HG03558 (cell line): Measurements from ENCODE around the gene HHEX.

Source experiments
- ATAC-seq: cut with Tn5 transposase; IDR thresholded peaks from one replicate; pipeline ENCODE4 v1.9.1; 2021; ENCODE audit warnings: moderate number of reproducible peaks; ENCODE audit not compliant: unreplicated experiment; ENCODE audit errors: extremely low read depth

The HHEX gene

DNA sequence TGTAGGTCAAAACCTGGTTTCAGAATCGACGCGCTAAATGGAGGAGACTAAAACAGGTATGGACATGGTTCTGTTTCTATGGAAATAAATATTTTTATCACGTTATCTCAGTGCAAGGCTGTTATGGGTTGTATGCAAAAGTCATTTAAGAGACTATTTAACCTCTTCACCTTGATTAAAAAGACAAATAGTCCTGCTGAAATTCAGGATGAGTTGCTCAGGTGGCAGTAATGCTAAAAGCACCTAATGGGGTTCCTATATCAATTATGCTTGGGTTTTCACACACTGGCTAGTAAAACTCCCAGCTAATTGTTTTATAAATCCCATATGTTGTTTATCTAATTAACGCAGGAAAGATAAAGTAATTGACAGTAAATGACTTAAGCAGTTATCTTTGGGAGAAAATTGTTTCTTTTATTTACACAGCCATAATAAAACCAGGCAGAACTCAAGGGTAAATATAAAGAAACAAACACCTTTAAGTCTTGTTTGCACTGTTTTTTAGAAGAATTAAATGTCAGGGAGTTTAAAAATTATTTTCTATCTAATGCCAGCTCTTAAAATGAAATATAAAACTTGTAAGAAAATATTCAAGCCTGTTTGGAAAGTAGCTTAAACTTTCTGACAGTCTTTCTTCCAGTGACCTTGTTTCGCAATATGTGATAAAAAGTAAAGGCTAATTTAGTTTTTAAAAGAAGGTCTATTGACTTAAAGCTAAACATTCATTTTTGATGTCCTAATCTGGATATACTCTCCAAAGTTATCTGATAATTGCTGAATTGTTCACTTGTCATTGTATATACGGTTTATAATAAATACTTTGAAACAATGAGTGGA, 3.2 kb downstream of the HHEX start:
- no peak for ATAC-seq

DNA sequence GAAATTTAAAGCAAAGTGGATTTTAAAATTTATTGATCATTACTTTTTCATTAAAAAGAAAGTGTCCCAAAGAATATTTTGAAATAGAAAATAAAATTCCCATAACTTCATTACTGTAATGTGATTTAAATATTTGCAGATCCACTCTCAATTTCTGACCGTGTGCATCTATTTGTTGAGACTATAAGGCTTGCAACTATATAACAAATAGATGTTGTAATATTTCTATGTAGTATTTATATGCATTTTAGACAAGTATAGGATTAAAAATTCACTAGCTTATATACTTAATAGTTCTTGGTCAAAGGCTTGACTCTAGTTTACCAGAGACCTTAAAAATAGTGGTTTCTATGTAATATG, 3.8 kb downstream of the HHEX start:
- no peak for ATAC-seq

DNA sequence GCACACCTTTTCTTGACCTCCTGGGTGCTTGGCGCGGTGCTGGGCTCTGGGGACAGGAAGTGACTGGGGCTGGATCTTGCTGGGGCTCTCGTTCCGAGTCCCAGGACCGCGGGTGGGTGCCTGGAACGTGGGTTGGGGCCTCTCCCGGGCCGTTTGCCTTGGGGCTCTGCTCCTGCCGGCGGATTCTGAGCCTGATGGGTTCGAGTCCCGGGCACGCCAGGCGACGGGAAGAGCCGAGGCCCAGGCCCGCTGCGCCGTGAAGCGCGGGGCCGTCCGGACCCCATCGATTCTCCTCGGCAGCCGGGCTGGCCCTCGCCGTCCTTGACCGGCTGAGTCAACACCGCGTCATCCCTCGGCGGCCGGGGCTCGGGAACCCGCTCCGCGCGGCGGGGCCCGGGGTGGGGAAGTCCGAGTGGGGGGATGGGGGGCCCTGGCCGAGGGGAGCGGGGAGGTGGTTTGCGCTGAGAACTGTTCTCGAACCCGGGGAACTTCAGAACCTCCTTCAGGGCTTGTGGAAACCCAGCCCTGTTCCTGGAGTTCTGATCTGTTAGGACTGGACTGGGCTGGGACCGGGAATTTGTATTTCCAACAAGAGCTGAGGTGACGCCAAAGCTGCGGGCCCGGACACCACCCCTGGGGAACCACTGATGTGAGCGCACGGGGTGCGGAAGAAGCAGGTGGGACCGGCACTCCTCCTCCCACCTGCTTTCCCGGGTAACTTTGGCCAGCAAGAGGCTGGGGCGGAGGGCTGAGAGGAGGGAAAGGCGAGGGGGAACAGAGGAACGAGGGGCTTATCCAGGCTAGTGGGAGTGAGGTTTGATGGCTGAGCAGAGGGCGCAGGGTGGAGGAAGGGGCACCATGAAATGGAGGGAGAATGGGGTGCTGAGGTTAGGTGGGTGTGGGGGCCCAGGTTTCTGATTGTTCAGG, 6.2 kb downstream of the HHEX start:
- ATAC-seq = no peak

DNA sequence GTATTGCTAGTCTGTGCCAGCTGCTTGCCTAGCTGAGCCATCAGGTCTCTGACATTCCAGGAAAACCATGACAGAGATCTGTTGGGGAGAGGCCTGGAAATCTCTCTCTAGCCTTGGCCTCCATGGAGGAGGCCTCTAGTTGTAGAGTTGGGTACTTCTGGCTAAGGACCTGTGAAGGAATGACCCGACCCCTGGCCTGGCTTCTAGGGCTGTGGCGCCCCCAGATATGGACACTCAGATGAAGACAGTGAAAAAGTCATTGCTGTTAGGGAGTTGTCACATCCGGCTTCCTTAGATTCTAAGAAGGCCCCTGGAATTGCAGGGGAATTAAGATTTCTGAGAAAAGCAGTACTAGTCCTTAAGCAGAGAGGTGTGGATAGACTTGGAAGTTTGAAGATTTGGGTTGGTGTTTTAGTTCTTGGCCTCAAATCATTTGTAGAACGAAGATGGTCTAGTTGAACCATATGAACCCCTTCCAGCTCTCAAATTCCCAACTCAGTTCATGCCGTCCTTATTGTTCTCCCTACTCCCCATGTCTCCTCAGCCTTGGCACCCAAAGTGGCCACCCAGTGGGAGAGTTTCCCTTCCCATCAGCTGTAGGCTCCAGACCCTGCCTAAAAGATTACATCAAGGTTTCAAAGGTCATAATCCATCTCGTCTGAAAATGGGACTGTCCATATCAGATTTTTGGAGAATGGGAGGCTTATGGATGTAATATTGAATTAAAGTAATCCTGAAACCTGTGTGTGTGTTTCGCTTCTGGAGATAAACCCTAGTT, 7.0 kb downstream of the HHEX start:
- ATAC-seq = no peak

DNA sequence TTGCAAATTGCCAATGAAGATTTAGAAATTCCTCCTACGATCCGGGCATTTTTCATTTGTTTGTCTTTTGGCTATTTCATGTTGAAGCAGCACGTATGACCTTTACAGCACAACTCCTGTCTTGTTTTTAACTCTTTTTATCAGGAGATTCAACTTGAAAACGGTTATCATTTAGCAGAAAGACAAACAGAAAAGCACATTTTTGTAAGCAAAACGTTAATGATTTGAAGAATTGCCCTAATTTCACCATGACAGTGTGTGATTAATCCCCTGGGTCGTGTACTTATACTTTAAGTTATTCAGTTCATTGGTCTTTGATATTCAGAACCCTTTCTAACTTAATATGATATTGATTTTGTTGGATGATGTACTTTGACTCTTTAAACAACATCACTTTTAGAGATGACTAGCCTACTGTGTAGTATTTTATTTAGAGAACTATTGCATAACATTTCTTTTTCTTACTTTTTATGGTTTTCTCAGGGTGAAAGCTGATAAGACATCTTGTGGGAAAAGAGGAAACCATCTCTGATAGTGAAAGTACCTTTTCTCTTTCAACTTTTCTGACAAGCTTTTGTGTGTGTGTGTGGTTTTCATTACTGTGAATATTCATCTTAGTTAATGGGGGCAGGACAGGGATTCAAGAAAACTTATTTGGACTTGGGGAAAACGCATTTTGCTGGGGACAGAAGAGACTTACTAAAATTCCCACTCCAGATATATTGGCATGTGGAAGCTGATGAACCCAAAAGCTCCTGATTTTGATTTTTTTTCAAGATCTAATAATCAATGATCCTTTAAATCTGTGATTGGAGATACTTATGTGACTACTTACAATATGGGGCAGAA, 8.1 kb downstream of the HHEX start:
- ATAC-seq = no peak

DNA sequence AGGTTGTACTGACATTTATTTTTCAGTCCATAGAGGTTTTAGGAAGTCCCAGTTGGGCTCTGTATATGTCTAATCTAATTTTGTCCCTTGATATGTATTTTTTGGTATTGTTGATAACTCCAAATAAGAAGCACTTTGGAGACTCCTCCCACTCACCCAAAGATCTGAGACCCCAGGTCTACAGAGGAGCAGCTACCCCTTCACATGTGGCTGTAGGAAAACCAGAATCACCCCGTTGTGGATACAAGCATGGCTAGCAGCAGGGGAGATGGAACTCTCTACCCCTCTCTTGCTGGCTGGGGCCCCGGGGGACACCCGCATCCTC, 9.4 kb downstream of the HHEX start:
- no peak for ATAC-seq

DNA sequence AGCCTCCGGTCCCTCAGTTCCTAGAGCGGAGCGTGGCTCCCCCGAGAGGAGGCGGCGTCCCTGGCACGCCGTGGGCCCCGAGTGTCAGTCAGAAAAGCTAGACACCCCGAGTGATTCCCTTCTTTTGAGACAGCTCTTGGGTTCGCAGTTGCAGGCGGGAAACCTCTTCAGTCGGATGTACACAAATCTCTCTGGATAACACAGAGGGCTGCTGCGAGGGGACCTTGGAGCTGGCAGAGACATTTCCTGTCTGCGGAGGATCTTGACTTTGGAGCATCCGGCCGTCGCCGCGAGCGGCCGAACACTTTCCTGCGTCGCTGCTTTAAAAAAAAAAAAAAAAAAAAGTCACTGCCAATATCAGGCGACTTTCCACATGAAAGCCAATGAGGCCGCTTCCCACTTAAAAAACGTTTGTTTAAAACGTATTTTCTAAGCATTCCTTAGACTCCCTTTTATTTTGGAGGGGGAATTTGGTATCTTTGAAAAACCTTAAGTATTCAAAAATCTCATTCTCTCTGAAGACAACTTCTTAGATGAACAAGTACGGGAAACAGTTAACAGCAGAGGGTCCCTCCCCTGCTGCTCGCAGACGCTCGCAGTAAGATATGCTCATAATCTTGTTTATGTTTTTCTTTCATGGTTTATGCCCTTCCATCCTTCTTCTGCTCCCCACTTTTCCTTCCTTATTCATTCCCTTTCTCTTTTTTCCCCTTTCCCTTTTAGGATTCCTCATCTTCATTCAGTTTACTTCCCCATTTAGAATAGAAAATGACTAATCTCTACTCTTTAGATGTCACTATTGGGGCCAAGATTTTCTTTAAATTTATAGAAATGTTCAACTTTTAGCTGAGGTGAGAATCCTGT, 10.0 kb downstream of the HHEX start:
- ATAC-seq = no peak

DNA sequence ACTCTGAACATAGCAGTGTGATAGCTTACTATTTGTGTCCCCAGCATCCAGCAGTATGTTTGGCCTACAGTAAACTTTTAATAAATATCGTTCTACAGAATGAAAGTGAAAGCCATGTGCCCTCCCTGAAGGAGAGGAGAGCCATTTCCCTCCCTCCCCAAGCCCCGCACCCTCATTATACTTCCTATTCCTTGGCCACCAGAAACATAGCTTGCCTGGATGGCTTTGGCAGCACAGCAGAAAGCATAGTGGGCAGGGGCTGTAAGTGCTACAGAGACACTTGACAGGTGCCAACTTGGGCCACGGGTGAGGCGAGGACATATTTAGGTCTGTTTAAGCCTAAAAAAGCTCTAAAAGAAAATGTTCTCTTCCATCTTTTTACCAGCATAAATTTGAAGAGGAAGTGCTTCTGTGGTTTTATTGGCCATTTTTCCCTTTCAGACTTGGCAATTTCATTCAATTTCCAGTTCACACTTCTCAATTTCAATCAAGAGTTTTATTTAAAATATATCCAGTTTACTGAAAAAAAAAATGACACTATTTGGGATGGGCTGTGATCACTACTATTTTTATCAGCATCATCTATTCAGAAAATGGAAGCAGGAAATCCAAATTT, 12.7 kb downstream of the HHEX start:
- no peak for ATAC-seq

DNA sequence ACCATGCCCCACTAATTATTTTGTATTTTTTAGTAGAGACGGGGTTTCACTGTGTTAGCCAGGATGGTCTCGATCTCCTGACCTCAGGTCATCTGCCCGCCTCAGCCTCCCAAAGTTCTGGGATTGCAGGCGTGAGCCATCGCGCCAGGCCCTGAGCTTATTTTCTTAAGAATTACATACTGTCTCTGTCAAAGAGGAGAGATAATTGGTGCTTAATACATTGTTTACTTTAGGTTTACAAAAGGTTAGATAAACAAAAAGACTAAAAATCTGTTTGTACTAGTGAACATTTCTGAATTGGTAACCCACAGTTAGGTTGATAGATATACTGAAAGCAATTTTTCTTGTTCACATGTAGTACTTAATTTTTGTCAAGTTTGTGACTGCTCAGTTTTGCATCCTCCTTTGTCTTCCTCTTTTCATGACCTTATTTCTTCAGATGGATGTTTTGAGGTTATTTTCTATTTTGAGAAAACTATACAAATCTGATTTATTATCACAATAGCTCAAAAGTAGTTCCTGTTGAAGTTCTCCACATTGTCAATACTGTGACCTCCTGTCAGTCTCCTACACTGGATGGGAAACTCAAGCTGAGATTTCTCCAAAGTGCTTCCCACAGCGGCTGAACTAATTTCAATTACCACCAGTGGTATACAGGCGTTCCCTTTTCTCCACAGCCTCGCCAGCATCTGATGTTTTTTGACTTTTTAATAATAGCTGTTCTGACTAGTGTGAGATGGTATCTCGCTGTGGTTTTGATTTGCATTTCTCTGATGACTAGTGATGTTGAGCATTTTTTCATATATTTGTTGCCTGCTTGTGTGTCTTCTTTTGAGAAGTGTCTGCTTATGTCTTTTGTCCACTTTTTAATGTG, 22.5 kb downstream of the HHEX start:
- no peak for ATAC-seq

DNA sequence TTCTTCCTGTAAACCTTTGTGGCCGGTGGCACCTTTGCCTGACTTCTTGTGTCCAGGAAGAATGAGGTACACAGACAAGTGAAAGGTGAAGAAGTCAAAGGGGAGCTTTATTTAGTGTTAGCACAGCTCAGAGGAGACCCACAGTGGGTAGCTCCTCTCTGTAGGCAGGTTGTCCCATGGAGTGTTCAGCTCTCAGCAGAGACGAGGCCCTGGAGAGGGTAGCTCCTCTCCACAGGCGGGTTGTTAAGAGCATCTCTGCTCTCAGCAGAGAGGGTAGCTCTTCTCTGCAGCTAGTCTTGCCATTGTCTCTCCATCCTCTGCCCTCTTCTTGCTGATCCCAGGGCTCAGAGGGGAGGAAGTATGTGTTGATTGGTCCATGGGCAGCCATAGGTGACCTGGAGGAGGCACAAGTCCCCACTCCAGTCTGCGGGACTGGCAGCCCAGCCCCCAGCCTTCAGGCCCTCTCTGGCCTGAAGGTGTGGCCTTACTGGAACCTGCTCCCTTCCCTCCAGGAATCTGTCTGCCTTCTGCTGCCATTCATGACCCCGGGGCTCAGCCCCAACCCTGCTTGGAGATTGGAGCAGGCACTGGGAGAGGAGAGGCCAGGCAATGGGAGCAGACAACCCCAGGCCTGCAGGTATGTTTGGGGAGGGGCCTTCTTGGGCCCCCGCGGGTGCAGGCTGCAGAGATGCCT, 24.5 kb downstream of the HHEX start:
- ATAC-seq = no peak

DNA sequence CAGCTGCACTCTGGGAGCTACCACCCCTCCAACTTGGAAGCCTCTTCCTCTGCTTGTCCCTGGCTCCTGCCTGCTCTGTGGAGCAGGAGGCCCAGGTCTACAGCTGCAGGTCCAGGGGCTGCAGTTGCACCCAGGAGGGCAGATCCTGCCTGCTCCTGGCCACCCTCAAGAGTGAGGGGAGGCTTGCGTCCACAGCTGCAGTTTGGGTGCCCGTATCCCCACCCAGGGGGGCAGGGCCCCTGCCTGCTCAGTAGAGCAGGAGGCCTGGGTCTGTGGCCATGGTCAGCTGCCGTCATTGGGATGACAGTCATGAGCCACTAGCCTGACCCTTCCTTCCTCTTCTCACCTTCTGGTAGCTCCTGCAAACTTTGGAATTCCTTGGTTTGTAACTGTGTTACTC, 25.1 kb downstream of the HHEX start:
- ATAC-seq = no peak

DNA sequence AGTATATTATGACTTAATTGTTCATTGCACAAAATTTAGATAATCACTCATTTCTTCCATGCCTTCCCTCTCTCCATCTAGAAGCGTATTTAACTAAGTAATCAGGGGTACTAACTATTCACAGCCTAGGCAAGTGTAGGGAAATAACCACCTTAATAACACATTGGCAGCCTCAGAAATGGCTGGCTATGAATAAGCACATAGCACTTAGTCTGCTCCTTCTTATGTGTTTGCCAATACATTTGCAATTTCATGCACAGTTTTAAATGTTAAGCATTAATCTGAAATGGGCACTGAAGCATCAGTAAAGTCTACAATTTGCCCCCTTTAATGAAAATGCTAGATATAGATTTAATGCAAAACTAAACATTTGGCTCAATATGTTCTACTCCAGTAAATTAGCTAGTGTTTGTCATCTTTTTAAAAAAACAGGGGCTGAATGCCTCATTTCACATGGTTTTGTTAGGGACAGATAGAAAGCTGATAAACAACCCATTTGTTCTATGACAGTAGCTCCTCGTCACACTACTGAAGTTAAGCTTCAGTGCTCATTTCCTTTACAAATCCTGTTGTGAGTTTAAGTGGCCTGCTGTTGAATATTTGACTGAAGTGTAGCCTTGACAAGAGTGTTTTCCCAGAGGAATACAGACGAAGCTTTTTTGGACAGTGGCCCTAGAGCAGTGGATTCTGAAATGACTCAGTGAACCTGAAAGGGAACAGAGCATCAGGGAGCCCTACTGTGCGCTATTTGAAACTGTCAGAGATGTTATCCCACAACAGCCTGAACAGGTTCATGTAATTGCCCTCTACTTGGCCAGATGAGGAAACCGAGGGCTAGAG, 30.5 kb downstream of the HHEX start:
- ATAC-seq = no peak

DNA sequence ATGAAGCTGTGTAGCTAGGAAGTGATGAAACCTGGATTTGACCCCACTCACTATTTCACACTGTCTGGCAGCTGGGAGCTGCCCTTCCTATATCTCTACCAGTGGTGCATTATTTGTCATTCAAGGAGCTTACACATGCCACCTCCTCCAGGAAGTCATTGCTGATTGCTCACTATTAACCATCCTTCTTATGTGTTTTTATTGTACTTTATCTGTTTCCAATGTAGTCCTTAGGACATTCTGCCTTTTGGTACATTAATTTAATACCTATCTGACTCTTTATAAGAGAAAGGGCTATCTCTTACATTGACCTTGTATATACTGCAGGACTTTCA, 31.0 kb downstream of the HHEX start:
- ATAC-seq = no peak

DNA sequence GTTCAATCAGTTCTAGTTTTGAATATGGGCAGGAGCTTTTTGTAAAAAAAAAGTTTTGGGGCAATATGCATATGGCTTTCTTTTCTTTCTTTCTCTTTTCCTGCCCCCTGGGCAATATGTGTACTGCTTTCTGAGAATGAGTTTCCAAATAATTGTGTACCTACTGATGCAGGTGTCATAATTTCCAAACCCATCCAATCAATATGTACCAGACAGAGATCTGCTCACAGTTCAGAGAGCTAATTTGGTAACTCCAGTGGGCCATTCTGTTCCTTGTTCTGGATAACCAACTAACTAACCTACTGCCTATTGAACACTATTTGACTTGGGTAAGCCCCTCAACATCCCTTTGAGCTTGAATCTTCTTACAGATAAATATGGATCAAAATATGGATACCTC, 32.6 kb downstream of the HHEX start:
- no peak for ATAC-seq

DNA sequence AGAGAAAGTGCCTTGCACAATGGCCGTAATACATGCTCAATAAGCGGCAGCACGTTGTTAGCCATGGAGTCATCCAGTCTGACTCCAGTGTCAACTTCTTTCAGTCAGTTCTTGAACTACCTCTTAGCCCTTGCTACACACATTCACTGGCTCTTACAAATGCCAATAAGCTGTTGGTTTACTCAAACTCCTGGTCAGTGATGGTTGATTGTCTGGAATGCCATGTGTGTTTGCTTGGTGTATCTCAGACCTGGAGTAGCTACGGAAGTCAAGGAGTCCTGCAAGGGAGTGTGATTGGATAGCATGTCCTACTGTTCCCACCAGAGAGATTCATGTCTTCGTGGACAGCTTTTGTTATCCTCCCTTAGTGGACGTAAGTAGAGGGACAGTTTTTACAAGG, 37.4 kb downstream of the HHEX start:
- no peak for ATAC-seq

DNA sequence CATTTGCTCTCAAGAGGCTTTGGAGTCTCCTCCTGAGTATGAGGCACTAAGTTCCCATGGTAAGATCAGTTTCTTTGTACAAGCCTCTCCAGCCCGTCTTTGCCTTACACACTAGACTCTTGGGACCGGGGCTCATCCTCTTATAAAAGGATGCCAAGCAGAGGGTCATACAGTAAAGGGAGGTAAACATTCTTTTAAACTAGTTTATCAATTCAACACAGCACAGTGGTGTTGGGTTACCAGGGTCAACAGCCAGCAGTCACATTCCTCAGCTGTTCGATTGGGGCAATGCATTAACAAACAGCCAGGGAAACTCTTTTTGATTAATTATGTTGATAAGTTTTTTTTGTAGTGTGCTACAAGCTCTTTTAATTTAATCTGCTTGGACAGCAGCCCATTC, 37.8 kb downstream of the HHEX start:
- no peak for ATAC-seq
